Ovary (tissue), 3 donors: ENCODE results near the gene NEIL3.

Experiments
- EP300 ChIP-seq: sonication (generic); formaldehyde crosslinking; IDR thresholded peaks from one replicate; pipeline ENCODE4 v1.6.1; 2017; ENCODE audit warnings: antibody characterized with exemption
- POLR2A ChIP-seq: fragments of 450-650 bp; IDR thresholded peaks from one replicate; pipeline ENCODE4 v1.6.1; 2017; ENCODE audit warnings: antibody characterized with exemption, mild to moderate bottlenecking, moderate library complexity
- TF ChIP-seq, protein P1 (sequence below), 3 donors: fragments of 450-650 bp in 2 of 3; fragments of 200-600 bp in 1 of 3; IDR thresholded peaks; one replicate each; pipeline versions ENCODE4 v1.5.1 to v1.8.0; 2016 to 2022; ENCODE audit warnings: antibody characterized with exemption in 3 of 3, mild to moderate bottlenecking in 1 of 3
- donor health status: DM: no; HTN: no; CAD: no.

DNA sequence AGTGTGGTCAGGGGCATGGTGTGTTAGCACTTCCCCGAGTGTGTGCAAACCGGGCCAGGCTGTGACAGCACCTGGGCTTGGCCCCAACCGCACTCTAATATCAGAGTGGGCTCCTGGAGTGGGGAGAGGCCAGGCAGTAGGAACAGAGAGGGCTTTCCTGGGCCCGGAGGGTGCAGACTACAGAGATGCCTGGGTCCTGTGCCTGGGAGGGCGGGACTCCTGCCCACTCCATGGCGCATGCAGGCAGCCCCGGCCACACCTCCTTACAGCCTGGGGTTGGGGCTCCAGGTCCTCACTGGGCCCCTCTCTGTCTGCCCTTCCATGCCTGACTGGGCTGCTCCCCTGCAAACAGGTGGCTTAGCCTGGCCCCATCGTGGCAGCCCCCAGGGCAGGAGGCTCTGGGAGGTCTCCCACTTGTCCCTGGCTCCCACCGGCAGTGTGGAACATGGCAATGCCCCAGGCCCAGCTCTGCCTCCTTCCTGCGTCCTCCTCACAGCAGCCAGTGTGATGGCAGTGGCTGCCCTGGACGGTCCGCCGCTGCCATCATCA is 72.2 kb downstream of the NEIL3 start:
- TF ChIP-seq, protein P1, sequence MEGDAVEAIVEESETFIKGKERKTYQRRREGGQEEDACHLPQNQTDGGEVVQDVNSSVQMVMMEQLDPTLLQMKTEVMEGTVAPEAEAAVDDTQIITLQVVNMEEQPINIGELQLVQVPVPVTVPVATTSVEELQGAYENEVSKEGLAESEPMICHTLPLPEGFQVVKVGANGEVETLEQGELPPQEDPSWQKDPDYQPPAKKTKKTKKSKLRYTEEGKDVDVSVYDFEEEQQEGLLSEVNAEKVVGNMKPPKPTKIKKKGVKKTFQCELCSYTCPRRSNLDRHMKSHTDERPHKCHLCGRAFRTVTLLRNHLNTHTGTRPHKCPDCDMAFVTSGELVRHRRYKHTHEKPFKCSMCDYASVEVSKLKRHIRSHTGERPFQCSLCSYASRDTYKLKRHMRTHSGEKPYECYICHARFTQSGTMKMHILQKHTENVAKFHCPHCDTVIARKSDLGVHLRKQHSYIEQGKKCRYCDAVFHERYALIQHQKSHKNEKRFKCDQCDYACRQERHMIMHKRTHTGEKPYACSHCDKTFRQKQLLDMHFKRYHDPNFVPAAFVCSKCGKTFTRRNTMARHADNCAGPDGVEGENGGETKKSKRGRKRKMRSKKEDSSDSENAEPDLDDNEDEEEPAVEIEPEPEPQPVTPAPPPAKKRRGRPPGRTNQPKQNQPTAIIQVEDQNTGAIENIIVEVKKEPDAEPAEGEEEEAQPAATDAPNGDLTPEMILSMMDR (IDR thresholded peaks at IDR 0.05): no peak
- TF ChIP-seq POLR2A: no peak
- no peak for TF ChIP-seq EP300
